GM21576 (cell line): ENCODE measurements around the gene CDH23.

Source experiments
- ATAC-seq: cut with Tn5 transposase; IDR thresholded peaks from one replicate; pipeline ENCODE4 v1.9.1; 2021; ENCODE audit warnings: mild to moderate bottlenecking, moderate library complexity; ENCODE audit not compliant: unreplicated experiment

Gene CDH23

GRCh38 chr10:71615538-71616329, 219.0 kb downstream of the CDH23 start:
- ATAC-seq: no peak

DNA sequence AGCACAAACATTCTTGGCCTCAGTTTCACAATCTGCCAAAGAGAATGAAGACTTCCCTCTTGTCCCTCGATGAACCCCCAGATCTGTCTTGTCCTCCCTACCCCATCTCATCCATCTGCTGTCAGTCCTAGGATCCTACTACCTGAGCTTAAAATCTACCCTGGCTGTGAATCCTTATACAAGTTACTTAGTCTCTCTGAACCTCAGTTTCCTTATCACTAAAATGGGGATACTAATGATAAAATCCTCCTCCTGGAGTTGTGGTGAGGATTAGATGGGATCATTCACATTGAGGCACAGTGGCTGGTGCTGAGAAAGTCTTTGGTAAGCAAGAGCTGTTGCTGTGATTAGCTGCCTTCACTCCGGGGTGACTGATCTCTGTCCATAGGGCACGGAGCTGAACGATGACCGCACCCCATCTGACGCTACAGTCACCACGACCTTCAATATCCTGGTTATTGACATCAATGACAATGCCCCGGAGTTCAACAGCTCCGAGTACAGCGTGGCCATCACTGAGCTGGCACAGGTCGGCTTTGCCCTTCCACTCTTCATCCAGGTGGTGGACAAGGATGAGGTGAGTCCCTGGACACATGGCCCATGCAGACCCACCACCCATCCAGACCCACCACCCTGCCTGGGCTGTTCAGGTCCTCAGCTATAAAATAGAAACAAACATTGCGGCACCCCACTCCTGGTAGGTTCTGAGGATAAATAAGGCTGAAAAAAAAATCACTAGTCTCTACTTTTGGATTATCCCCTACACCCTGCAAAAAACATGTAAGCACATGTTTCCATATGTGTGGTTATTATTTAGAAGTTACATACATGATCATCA, 220.3 kb downstream of the CDH23 start:
- ATAC-seq: no peak

DNA sequence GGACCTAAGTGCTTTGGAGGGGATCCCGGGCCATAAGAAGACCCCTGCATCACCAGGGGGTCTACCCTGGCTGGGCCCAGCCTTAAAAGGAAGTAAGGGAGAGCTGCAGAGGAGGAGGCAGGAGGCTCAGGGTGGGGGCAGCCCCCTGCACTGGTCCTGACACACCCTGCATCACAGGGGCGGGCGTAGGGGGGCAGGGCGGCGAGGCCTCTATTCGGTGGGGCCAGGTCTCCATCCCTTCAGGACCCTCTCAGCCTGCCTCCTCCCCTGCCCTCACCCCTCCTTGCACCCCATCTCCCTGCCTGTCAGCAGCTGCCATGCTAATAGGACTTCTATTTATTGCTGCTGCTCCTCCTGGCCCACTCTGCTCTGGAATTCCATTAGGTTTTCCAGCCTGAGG, 221.5 kb downstream of the CDH23 start:
- no peak for ATAC-seq

DNA sequence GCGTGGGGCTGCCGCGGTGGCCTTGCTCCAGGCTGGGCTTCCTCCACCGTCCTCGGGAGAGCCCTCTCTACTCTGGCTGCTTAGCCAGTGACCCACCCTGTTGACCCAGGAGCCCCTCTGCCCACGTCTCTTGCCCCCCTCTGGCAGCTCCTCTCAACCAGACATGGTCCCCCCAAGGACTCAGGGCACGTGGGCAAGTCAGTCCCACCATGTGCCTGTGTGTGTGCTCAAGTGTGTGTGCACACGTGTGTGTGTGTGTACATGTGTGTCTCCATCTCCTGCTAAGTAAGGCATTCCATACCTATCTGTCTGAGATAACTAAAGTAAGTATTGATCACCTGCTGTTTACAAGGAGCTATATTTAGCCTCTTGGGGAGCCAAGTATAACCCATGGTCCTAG, 221.9 kb downstream of the CDH23 start:
- no peak for ATAC-seq

GRCh38 chr10:71620642-71621041, 223.9 kb downstream of the CDH23 start:
- no peak for ATAC-seq

DNA sequence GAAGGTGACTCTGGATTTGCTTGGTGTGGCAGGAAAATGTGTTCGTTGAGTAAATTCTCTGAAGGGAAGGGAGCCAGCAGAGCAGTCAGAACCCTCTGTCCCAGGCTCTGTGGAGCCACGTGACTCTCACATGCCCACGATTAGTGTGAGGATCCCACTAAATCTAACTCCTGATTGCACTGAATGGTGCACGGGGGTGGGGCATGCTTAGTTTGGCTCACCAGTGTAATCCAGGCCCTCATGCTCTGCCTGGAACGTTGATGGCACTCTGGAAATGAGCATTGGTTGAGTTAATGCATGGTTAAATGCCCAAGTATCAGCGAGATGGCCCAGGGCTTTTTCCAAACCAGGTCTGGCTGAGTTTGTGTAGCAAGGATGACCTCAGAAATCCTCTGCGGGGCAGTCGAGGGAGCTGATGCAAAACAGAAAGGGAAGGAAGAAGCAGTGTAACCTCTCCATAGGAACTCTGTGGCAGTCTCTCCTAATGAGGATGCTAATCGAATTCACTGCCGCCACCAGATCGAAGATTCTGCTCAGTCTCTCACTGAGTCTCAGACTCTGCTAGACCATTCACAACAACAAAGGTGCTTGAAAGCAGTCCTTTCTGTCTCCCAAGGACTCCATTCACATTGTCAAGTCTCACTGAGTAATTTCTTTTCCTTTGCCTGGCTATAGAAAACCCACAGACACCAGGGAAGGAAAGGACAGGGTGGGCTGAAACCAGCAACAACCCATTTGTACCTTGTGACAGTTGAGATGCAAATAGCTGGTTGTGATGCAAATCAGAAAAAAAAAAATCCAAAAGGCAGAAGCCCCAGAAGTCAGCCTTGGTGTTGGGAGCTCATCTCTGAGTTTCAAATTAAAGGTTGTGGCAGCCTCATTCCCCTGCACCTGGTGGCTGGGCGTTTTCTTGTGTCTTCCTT, 224.8 kb downstream of the CDH23 start:
- no peak for ATAC-seq

GRCh38 chr10:71622154-71622526, 225.4 kb downstream of the CDH23 start:
- ATAC-seq: no peak

DNA sequence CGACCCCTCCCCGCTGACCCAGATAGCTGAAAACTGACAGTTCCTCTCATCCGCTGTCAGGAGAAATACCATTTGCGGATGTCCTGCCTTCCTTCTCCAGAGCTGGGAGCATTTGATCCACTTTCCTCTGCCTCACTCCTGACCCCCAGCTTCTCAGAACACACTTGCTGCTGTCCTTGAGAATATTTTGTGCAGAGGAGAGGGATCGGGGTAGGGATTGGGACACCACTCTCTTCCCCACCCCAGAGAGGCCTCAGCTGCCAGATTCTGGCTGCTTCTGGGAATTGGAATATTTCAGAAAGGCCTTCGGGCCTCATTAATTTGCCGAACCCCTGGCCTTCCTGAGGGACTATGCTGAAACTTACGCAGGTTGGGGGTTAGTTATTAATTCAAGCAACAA, 225.9 kb downstream of the CDH23 start:
- ATAC-seq: no peak

DNA sequence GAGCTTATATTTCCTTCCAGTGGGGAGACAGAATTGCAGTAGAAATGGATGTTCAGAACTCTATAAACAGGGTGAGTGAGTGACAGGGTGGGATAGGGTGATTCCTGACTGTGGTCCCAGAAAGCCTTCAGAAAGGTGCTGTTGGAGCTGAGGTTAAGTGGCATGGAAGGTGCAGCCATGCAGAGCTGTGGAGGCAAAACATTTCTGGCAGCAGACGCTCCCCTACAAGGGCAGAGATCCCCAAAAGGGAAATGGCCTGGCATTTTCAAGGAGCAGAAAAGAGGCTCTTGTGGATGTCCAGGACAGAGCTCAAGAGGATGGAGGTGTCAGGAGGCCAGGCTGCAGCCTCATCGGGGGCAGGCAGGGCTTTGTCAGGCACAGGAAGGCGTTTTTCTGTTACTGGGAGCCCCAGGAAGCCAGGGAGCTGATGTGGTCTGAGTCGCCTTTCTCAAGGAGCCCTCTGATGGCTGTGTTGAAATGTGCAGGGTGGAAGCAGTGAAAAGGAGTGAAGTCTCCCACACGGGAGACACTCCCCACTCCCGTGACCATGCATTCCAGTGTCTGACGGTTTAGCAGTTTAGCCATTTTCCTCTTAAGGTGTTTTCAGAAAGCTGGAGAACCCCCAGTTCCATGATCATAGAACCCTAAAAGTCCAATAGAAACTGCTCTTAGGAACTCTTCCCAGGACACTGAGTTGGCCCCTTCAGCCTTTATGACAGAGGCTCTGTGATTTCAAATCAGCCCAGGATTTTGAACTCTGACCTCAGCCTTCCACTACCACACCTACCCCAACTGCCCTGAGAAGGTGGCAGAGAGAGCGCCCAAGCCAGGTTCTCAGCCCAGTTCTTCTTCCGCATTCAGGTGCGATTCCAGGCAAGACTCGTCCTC, 226.6 kb downstream of the CDH23 start:
- no peak for ATAC-seq

- no peak for ATAC-seq
Measured at GRCh38 chr10:71623986-71624291, 227.2 kb downstream of the CDH23 start.

DNA sequence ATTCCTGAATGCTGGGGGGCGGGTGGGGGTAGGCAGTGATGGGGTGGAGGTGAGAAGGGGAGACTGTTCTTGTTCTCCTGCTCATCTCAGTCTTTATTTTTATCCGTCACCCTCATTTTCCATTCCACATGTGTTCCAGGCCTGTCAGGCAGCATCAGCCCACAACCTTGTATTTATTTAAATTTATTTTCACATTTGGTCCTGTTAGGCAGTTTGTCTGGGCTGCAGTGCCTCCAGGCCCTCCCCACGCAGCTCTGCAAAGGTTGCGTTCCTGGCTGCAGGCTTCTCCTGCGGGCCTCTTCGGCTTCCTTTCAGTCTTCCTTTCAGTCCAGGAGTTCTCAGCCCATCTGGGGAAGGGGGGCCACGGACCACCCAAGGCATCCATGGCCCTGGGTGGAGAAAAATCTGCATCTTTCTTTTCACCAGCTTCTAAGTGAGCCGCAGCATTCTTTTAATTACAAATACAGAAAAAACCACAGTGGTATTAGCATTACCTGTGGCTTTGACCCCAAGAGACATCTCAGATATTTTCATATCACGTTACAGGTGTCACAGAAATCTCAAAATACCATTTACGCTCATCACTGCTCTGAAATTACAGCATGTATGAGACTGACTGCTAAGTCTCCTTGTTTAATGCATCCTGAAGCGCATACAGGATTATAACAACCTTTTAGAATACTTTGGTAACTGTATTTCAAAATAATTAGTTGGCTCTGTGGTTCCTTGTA, 228.9 kb downstream of the CDH23 start:
- no peak for ATAC-seq

DNA sequence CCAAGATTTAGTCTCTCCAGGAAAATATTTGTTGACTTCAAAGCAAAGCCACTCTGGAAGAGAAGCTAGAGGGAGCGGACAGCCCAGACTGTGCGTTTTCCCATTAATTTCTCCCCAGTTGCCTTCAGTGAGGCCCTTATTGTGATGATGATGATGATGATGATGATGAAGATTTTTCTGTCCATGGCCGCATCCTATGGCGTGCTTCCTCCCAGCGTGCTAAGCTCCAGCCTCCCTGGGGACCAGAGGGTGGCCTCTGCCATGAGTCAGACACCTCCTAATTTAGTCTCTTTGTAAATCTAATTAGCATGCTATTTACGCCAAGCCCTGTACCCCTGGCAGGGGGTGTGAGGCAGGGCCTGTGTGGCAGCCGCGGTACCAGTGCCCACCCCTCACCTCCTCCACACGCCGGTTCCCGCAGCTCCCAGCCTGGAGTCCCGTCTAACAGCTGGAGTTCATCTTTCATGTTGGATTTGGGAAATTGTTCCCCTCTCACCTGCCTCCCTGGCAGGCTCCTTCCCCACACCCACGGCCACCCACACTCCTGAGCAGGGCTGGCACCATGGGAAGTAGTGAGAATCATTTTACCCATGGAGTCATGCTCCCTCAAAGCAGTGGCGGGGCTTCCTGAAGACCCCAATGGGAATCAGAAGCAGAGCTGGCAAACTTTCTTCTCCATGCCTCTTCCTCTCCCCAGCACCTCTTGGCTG, 230.7 kb downstream of the CDH23 start:
- no peak for ATAC-seq

GRCh38 chr10:71627956-71628355, 231.2 kb downstream of the CDH23 start:
- ATAC-seq: no peak

DNA sequence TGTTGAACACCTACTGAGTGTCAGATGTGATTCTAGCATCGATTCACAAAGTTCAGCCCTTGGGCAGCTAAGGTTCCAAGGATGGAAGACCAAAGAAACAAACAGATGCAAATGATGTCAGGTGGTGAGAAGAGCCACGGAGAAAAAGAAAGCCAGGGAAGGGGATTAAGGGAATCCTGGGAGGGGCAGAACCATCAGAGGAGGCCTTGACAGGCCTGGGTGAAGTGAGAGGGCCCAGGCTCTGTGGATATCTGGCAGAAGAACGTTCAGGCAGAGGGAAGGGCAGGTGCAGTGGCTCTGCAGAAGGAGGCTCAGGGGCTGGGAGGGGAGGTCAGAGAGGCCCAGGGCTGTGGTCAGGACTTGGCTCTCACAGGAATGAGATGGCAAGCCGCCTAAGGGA, 232.4 kb downstream of the CDH23 start:
- ATAC-seq: no peak

GRCh38 chr10:71630168-71630567, 233.4 kb downstream of the CDH23 start:
- no peak for ATAC-seq

DNA sequence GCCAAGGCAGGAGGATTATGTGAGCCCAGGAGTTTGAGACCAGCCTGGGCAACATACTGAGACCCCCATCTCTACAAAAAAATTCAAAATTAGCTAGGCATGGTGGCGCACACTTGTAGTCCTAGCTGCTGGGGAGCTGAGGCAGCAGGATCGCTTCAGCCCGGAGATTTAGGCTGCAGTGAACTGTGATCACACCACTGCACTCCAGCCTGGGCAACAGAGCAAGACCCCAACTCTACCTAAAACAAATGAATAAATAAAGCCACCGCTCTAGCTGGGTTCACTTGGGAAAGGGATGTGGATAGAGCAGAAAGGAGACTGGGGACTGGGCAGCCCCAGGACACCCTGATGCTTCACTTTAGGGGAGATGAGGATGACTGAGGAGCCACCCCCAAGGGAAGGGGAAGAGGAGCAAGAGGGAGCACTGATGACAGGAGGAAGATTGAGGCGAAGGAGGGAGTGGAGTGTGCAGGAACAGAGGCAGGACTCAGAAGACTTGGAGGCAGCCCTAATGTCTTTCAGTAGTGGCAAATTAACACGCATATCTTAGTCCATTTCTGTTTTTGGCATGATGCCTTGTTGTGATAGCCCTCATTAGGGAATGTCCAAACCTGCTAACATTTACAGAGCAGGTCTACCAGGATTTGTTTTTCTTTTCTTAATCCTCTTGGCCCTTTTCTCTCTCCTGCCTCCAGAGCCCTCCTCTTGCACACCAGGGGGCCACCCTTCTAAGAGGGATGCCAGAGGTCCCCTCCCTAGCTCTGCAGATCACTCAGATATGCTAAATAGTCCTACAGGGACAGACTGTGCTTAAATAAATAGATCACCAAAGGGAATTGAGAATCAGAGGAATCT, 234.5 kb downstream of the CDH23 start:
- ATAC-seq: no peak

GRCh38 chr10:71632200-71632820, 235.6 kb downstream of the CDH23 start:
- no peak for ATAC-seq
